C4-2B (cell line): ENCODE data around the gene CAMKV.

Experiments
- H3K27ac ChIP-seq: fragments of 450-650 bp; 2 replicates; pipeline ENCODE4 v1.5.1; 2017
- ZFX ChIP-seq: fragments of 450-650 bp; IDR thresholded peaks from 2 replicates; pipeline ENCODE4 v1.6.1; 2017
- TF ChIP-seq, protein P1 (sequence below): fragments of 450-650 bp; conservative IDR thresholded peaks from 2 replicates; pipeline ENCODE4 v1.5.1; 2017; ENCODE audit warnings: mild to moderate bottlenecking

CAMKV gene

DNA sequence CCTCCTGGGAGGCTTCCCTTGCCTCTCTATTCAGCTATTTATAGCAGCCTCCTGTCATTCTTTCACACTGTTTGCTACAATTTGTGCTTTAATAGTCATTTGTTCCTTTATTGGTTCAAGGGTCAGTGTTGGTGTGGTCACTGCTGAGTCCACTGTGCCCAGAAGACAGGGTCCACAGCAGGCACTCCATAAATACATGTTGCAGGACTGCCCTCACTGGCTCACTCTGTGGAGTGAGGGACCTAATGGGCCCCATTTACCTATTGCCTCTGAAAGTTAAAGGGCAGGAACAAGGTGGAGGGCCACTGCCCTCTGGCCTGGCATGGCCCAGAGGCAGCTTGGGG, 17.2 kb upstream of the CAMKV start:
- no peak overlapping the region for H3K27ac ChIP-seq
- TF ChIP-seq, protein P1, sequence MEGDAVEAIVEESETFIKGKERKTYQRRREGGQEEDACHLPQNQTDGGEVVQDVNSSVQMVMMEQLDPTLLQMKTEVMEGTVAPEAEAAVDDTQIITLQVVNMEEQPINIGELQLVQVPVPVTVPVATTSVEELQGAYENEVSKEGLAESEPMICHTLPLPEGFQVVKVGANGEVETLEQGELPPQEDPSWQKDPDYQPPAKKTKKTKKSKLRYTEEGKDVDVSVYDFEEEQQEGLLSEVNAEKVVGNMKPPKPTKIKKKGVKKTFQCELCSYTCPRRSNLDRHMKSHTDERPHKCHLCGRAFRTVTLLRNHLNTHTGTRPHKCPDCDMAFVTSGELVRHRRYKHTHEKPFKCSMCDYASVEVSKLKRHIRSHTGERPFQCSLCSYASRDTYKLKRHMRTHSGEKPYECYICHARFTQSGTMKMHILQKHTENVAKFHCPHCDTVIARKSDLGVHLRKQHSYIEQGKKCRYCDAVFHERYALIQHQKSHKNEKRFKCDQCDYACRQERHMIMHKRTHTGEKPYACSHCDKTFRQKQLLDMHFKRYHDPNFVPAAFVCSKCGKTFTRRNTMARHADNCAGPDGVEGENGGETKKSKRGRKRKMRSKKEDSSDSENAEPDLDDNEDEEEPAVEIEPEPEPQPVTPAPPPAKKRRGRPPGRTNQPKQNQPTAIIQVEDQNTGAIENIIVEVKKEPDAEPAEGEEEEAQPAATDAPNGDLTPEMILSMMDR: no peak
- TF ChIP-seq ZFX: no peak

DNA sequence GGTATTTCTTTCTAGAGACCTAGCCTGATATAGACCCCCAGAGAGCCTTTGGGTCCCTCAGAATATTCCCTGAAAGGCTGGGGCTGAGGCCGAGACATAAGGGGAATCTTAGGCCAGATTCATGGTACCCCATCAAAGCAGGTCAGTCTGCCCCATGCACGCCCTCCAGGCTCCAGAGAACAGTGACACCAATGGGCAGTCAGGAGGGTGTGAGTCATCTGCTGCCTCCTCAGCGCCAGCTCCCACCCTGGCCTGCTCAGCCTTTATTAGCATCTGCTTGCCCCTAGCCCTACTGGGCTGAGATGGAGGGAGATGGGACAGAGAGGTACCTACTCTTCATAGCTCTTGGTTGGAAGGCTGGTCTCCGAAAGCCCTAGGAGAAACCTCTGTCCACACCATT, 14.3 kb upstream of the CAMKV start:
- no peak overlapping the region for H3K27ac ChIP-seq
- TF ChIP-seq, protein P1: no peak
- TF ChIP-seq ZFX: no peak

DNA sequence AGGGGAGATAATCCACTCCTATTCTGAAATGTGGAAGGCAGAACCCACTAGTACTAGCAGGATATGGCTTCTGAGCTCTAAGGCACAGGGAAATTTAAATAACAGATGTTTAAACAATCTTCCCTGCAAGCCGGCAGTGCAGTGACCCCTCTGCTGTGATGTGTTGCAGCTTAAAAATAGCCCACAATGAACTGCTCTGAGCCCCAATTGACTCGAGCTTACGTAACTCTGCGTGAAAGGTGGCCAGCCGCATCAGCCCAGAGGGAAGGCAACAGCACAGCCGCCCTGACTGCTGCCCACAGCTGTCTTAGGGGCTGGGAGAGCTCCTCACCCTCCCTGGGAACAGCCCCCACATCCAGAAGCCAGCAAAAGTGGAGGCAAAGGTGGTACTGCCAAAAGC, 12.5 kb upstream of the CAMKV start:
- H3K27ac ChIP-seq: no peak overlapping the region

DNA sequence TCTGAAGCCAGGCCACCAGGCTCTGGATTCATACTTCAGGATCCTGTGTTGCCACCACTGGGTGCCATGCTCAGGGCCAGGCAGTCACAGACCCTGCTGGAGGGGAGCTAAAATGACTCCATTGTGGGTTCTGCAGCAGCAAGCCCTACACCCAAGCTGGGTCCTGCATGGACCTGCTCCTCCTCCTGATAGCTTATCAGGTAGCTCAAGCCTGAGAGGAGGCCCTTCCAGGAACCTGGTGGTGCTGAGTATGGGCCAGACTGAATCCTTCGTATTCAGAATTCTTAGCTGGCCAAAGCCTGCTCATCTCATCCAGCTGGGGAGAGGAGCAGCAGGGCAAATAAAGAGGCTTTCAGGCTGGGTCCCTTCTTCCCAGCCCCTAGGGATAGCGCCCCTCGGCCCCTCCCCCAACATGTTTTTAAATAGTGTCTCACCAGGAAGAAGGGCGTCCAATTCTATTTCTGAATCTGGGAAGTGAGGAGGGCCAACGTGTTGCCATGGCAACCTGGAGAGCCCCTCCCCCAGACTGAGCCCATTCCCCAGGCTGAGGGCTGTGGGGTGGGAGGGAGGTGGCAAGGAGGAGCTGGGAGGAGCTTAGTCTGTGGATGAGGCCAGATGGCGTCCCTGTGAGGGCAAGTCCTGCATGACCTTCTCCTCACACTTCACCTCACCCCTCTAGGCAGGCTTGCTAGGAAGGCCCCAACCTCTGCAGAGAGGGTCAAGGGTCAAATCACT, 11.0 kb upstream of the CAMKV start:
- TF ChIP-seq, protein P1: no peak
- no peak for TF ChIP-seq ZFX
- H3K27ac ChIP-seq: no peak overlapping the region

More for the DNA sequence above, 12.5 kb upstream of the CAMKV start:
- TF ChIP-seq ZFX: no peak
- TF ChIP-seq, protein P1: no peak

DNA sequence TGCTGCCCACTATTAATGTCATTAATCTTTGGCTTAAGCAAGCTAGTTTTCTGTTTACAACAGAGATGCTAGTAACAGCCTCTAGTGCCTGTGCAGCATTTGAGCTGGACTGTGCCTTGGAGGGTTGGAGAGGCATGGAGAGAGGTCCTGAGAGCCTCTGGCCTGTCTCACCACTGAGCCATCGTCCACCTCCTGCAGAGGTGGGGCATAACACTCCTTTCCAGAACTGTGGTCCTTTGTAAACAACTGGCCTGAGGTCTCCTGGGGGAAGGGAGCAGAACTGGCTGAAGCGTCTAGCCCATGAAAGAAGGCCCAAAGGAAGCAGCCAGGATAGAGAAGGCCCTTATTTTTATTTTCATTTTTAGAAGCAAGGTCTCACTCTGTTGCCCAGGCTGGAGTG, 10.0 kb upstream of the CAMKV start:
- no peak overlapping the region for H3K27ac ChIP-seq
- TF ChIP-seq ZFX: no peak
- TF ChIP-seq, protein P1: no peak

DNA sequence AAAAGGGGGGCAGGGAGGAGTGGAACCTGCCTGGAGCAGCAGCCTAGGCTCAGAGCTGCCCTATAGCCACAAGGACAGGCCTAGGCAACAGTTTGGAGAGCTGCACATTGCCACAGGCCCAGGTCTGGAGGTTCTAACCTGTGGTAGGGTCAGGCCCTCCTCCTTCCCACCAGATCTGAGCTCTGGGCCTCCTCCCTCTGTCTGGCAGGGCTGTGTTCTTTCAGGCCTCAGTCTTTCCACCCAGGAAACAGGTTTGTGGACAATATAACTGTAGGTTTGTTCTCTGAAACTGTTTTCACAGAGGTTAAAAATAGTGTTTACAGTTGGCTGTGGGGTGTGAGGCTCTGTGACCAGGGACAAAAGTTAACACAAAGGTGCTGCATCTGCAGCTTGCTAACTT, 9.0 kb upstream of the CAMKV start:
- TF ChIP-seq ZFX: no peak
- TF ChIP-seq, protein P1: no peak
- no peak overlapping the region for H3K27ac ChIP-seq

DNA sequence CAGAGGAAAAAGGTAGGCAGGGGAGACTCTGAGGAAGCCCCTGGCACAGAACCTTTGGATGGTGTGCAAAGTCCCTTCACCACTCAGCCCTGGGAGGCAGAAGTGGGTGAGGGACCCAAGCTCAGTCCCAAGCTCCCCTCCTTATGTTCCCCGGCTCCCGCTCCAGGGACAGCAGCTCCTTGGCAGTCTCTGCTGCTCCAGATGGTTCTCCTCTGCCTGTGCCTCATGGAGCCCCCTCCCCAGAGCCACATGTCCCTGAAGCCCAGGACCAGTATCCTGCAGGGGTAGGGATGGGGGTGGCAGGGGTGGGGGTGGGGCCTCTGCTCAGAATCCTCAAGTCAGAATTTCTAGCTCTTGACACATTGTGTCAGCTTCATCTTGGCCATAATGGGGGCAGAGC, 8.0 kb upstream of the CAMKV start:
- no peak overlapping the region for H3K27ac ChIP-seq
- TF ChIP-seq, protein P1: no peak
- no peak for TF ChIP-seq ZFX
